ENCODE data around the gene SLC14A1. TPM values are rescaled to one million over a fixed set of nuclear protein-coding genes. Genes with fewer than 3 reads are reported as not detected.

SLC14A1 gene
- polyA plus RNA-seq, 1 experiment = 0.77 TPM

- Histone ChIP-seq H3K27me3 (ENCODE audit: control insufficient read depth, insufficient read depth, low read length) (no peaks in the 10 kb centered on the region), H3K36me3 (ENCODE audit: control insufficient read depth, insufficient read depth, low read length) (no peaks in the 10 kb centered on the region), H3K4me3 (ENCODE audit: low read depth, low read length) (no peak overlapping the region)
- ChIA-PET POLR2A (no interaction called here), CTCF (interaction anchor here (0.6 to 7.4 kb wide), 13 partner anchors 10 to 218 kb away, joined by 3 to 95 read pairs (median 3); no protein-coding TSS in a partner anchor)
- no peak for DNase-seq (ENCODE audit: low read depth)
- TF ChIP-seq CTCF (IDR thresholded peaks at IDR 0.05; ENCODE audit: insufficient read depth, low read depth, low read length) = no peak
Measured at GRCh38 chr18:45691816-45692179, 32.2 kb upstream of the SLC14A1 start.

GRCh38 chr18:45702708-45703265 lies 21.2 kb upstream of the SLC14A1 start:
- ChIA-PET POLR2A (no interaction called here), CTCF (interaction anchor here (1.6 kb wide), 1 partner anchor 11 kb away, joined by 5 read pairs; no protein-coding TSS in a partner anchor)
- H3K4me3 ChIP-seq (ENCODE audit: low read depth, low read length) = no peak overlapping the region
- no peak for DNase-seq (ENCODE audit: low read depth)
- H3K27me3 ChIP-seq (ENCODE audit: control insufficient read depth, insufficient read depth, low read length) = no peaks in the 10 kb centered on the region
- H3K36me3 ChIP-seq (ENCODE audit: control insufficient read depth, insufficient read depth, low read length) = no peaks in the 10 kb centered on the region
- TF ChIP-seq CTCF (IDR thresholded peaks at IDR 0.05; ENCODE audit: insufficient read depth, low read depth, low read length) = no peak

- Histone ChIP-seq H3K4me3 (ENCODE audit: low read depth, low read length) (no peak overlapping the region), H3K36me3 (ENCODE audit: control insufficient read depth, insufficient read depth, low read length) (no peaks in the 10 kb centered on the region), H3K27me3 (ENCODE audit: control insufficient read depth, insufficient read depth, low read length) (no peaks in the 10 kb centered on the region; the same call in 1 of the 2 replicates)
- CTCF ChIA-PET = interaction anchor here (2.8 kb wide), 1 partner anchor 14 kb away, joined by 16 read pairs; no protein-coding TSS in a partner anchor
- no peak for TF ChIP-seq CTCF (IDR thresholded peaks at IDR 0.05; ENCODE audit: insufficient read depth, low read depth, low read length)
- DNase-seq (ENCODE audit: low read depth) = no peak
- POLR2A ChIA-PET = no interaction called here
Measured at GRCh38 chr18:45708831-45709230, 15.2 kb upstream of the SLC14A1 start.

- CTCF ChIA-PET = interaction anchor here (0.9 to 1.1 kb wide), 2 partner anchors 10 to 167 kb away, joined by 4 to 5 read pairs; no protein-coding TSS in a partner anchor
Measured at GRCh38 chr18:45712061-45712460, 11.9 kb upstream of the SLC14A1 start.

GRCh38 chr18:45713239-45713638 lies 10.7 kb upstream of the SLC14A1 start:
- CTCF ChIA-PET = interaction anchor here (0.6 to 1.0 kb wide), 2 partner anchors 119 to 167 kb away, joined by 3 read pairs; no protein-coding TSS in a partner anchor

More at GRCh38 chr18:45712061-45712460, 11.9 kb upstream of the SLC14A1 start:
- TF ChIP-seq CTCF (IDR thresholded peaks at IDR 0.05; ENCODE audit: insufficient read depth, low read depth, low read length) = no peak
- no peak for DNase-seq (ENCODE audit: low read depth)
- H3K4me3 ChIP-seq (ENCODE audit: low read depth, low read length) = no peak overlapping the region
- POLR2A ChIA-PET = no interaction called here
- no peaks in the 10 kb centered on the region for H3K36me3 ChIP-seq (ENCODE audit: control insufficient read depth, insufficient read depth, low read length)
- no peaks in the 10 kb centered on the region; the same call in 1 of the 2 replicates for H3K27me3 ChIP-seq (ENCODE audit: control insufficient read depth, insufficient read depth, low read length)

More at GRCh38 chr18:45713239-45713638, 10.7 kb upstream of the SLC14A1 start:
- Histone ChIP-seq H3K27me3 (ENCODE audit: control insufficient read depth, insufficient read depth, low read length) (no peaks in the 10 kb centered on the region; the same call in 1 of the 2 replicates), H3K4me3 (ENCODE audit: low read depth, low read length) (no peak overlapping the region), H3K36me3 (ENCODE audit: control insufficient read depth, insufficient read depth, low read length) (no peaks in the 10 kb centered on the region)
- no peak for DNase-seq (ENCODE audit: low read depth)
- no peak for TF ChIP-seq CTCF (IDR thresholded peaks at IDR 0.05; ENCODE audit: insufficient read depth, low read depth, low read length)
- POLR2A ChIA-PET = no interaction called here

Measured in BJ (cell line).